NCI-H1092 treated with DMSO at 0.1 percent for 48 hours (cell line): ENCODE measurements around the gene SERINC5.
"Not testable (repeated sequence)": the region's sequence is repeated elsewhere in the genome, so short reads cannot be mapped to it uniquely, and the experiment has no call there.

Experiments used
- DNase-seq: peaks from one replicate; lab custom pipeline; 2025; lab: John Stamatoyannopoulos, UW

SERINC5 gene

DNA sequence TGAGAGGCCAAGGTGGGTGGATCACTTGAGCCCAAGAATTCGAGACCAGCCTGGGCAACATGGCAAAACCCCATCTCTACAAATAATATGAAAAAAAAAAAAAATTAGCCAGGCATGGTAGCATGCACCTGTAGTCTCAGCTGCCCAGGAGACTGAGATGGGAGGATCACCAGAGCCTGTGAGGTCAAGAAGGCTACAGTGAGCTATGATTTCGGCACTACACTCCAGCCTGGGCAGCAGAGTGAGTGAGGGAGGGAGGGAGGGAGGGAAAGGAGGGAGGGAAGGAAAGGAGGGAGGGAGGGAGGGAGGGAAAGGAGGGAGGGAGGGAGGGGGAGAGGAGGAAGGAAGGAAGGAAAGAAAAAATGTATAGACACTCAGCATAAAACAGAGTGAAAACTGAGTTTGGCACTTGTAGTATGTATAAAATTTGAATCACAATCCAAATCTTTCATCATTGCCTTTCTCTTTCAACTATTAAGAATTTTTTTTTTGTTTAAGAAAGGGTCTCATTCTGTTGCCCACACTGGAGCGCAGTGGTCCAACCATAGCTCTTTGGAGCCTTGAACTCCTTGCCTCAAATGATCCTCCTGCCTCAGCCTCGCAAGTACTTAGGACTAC, 27.8 kb downstream of the SERINC5 start:
- DNase-seq: no peak

DNA sequence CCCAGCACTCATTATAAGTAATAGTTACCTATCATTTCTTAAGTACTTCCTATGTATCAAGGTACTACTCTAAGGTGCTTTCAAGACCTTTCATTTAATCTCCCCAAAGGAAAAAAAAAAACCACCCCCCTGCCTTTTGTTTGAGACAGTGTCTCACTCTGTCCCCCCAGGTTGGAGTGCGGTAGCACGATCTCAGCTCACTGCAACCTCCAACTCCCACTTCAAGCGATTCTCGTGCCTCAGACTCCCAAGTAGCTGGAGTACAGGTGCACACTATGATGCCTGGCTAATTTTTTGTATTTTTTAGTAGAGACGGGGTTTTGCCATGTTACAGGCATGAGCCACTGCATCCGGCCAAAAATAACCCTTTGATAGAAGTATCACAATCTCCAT, 29.9 kb downstream of the SERINC5 start:
- no peak for DNase-seq

DNA sequence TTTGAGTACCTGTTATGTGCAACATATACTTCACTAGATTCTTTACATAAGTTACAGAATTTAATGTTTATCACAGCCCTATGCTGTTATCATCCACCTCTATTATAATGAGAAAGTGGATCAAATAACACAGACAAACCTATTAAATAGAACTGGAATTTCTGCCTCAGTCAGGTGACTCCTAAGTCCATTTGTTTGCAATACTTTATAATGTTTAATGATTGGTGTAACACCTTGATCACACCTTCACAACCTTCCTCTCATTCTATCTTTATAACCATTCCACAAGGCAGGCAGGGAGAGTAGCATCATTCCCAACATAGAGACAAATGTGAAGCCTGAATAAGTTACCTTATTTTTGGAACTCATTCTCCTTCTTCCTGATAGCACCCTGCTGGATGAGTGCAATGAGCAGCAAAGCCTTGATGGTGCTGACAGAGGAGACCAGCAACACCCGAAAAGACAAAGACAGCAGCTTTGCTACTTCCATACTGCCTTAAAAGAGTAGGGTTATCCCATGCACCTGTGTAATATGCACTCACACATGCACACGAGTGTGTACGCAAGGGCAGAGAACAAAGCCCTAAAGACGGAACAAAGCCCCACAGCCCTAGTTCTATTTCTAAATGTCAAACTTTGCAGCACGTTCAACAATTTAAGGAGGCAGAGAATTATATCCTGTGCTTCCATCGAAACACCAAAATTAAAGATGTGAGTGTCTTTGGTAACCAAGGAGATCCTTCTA, 30.5 kb downstream of the SERINC5 start:
- DNase-seq: no peak

DNA sequence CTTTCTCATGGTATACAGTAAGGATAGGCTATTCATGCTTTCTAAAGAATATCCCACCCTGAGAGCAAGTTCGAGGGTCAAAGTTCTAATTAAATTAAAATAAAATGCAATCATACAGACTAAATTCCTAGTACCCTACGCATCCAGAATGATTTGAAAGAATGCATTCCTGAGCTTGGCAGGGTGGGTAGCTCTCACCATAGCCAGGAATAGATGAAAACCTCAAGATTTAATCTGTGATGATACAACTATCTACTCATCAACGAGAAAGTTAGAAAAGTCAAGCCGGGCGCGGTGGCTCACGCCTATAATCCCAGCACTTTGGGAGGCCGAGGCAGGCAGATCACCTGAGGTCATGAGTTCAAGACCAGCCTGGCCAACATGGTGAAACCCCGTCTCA, 32.3 kb downstream of the SERINC5 start:
- no peak for DNase-seq

- DNase-seq: peak; percentile 40
These were observed 35.5 kb downstream of the SERINC5 start for GRCh38 chr5:80220245-80220897.

DNA sequence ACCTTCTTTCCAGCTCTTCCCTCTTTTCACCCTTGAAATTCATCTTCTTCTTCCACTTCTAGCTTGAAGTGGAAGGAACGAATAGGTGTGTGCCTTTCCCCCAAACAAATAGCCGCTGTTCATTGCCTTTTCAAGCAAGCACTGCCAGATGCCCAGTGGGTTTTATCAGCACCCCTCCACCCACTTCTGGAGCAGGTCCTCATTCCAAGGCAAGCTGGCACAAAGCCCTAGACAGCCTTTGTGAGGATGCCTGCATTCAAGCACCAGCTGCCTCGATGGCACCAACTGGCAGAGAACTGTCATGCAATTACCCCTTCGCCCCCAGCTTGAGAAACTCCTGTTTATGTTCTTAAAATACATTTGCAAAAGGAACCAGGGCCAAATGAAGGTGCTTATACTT, 36.5 kb downstream of the SERINC5 start:
- DNase-seq: peak; percentile 64

DNA sequence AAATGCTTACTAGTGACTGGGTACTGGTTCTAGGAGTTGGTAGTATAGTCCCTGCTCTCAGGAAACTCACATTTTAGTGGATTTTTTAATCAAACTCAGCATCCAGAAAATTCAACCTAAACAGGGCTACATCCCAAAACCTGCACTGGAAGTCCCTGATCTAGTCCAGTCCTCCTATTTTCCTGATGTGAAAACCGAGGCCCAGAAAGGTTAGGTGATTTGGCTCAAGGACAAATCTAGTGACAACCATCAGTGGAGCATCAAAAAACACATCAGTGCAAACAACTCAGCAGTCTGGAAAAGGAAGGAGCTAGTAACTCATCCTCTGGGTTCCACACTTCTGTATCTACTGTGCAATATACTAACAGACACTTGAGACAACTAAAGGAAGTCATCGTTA, 38.2 kb downstream of the SERINC5 start:
- peak; percentile 15 for DNase-seq

DNA sequence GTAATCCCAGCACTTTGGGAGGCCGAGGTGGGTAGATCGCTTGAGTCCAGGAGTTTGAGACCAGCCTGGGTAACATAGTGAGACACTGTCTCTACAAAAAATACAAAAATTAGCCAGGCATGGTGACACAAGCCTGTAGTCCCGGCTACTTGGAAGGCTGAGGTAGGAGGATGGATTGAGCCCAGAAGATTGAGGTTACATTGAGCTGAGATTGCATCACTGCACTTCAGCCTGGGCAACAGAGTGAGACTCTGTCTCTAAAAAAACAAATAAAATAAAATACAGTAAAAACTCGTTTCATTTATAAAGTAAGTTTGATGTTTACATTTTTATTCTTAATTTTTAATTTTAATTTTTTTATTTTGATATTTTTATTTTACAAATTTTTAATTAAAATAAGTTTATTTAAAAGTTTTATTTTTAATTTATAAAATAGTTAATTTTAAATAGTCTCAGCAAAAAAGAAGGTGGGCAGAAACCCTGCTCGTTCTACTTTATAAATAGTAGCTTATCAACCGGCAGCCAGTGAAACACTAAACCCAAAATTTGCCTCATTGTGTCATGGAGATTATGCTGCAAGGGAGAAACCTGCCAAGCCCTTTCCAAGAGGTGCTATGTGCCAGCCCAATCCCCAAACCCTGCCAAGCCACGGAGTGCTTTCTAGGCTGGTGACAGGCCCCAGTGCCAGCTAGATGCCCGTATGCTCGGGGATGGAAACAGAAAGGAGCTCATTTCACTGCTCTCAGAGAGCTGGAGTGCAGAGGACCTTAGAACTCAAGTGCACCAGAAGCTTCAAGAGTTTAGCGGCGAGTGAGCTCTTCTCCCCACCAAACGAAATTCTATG, 38.9 kb downstream of the SERINC5 start:
- DNase-seq: peak; percentile 91

GRCh38 chr5:80216096-80216495, 39.8 kb downstream of the SERINC5 start:
- no peak for DNase-seq

GRCh38 chr5:80215523-80215922, 40.3 kb downstream of the SERINC5 start:
- no peak for DNase-seq

DNA sequence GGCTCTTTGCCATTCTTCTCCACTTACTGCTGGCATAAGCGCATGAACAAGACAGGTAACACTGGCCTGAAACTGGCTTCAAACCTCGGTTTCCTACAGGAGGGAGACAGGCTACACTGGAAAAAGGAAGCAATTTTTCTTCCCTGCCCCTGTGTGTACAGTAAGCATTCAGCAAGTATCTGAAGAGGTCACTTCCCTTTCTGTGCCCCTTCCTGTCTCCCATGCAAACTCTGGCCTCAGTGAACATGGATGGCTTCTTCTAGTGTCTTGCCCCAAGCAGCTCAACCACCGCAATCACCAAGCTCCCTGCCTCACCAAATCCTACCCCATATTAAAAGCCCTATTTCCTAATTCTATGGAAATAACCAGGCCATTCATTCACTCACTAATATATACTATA, 42.4 kb downstream of the SERINC5 start:
- no peak for DNase-seq

- no peak for DNase-seq
These were observed 43.6 kb downstream of the SERINC5 start for GRCh38 chr5:80212171-80212667.

DNA sequence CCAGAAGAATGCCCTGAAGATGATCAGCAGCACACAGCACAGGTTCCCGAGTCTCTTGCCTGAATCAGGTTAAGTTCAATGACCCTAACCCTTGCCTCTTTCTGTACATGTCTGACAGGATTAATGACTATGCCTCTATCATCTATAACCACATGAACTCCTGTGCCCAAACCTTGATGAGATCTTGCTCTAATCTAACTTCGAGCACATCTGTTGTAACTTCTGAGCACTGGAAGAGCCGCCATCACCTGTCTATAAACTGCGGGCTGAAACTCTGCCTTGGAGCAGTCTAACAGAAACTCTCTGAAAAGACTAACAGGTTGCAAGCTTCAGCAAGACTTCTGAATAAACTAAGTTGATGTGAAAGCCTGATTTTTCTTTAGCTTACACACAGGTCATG, 44.5 kb downstream of the SERINC5 start:
- no peak for DNase-seq

- no peak for DNase-seq
These were observed 45.8 kb downstream of the SERINC5 start for GRCh38 chr5:80210014-80210413.

- no peak for DNase-seq
These were observed 47.5 kb downstream of the SERINC5 start for GRCh38 chr5:80208381-80208780.

DNA sequence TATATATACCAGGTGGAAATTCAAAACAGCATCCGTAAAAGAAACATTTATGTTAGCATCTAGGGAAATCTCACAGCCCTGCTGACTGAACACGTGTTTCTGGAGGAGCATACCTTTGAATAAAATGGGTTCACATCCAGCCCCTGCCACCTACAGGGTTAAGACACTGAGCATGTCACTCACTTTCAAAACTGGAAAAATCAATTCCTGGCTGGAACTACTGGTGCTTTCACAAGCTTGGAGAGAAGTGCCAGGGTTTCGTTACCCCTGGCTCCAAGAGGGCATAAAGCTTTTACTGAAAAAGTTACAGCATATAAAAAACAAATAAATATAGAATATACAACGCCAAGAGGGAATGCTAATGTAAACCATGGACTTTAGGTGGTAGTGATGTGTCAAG, 48.0 kb downstream of the SERINC5 start:
- DNase-seq: peak; percentile 31

- DNase-seq: no peak
These were observed 49.6 kb downstream of the SERINC5 start for GRCh38 chr5:80206282-80206681.

DNA sequence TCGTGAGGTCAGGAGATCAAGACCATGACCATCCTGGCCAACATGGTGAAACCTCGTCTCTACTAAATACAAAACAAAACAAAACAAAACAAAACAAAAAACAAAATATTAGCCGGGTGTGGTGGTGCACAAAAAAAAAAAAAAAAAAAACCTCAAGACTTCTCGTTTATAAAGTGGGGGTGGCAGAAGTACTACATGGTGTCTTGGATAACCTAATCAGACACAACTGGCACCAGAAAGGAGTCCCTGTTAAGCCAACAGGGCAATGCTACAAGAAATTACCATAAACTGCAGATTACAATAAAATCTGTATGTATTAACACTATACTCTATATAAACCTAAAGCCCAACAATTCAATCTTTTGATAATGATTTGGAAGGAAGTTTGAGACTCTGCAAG, 50.0 kb downstream of the SERINC5 start:
- no peak for DNase-seq

DNA sequence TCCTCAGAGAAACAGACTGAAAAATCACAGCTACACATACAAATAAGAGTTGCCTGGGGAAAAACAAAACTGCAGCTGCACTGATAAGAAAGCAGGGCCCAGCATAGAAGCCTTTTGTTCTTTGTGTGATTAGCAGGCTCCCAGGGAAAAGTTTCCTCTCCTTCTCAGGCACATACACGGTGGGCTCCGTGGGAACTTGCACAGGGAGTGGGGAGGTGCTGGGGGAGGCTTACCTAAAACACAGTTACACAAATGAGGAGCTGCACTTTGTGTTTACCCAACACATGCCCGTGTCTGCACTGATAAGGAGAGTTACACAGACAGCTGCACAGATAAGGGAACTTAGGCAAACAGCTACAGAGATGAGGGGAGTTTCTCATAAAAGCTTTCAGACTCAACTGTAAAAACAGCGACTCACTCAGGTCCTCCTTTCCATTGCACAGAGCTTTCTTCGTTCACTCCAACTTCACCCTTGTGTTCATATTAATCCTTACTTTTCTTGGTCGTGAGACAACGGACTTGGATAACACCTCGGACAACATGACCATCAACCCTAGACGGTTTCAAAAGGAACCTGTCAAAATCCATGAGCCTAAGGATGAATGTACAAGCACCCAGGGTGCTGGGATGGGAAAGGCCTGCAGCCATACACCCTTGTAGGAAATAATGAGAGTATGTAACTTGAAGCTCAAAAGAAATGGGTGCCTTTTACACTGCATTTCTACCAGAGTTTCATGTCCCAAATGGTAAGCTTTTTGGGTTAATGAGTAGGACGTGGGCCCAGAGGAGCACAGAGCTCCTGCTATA, 50.8 kb downstream of the SERINC5 start:
- DNase-seq: no peak

DNA sequence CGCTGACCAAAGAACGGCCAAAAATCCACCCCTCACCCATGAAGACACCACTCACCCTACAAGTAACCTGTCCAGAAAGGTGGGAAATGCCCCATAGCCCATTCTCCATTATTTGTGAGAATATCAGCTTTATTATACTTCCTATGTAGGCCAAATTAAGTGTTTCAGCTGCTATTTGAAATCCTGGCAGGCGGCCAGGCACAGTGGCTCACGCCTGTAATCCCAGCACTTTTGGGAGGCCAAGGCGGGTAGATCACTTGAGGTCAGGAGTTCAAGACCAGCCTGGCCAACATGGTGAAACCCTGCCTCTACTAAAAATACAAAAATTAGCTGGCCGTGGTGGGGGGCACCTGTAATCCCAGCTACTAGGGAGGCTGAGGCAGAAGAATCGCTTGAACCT, 54.1 kb downstream of the SERINC5 start:
- not testable (repeated sequence) for DNase-seq

DNA sequence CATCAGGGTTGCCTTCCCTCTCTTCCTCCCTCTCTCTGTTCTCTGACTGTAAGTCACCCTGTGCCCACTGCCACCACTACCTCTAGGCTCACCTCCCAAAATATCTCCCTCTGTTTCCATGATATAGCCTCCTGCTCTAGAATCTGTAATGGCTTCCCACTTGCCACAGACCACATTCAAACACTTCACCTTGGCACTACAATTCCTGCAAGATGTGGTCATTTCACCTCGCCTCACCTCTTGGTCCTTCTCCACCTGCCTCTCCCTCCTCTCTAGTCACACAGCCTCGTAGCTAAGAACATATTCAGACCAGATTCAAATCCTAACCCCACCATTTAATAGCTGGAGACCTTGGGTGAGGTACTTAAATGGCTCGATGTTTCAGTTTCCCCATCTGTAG, 56.9 kb downstream of the SERINC5 start:
- no peak for DNase-seq
